ENCODE measurements around the gene TMEM53.

GRCh38 chr1:44723496-44724295, 49.4 kb upstream of the TMEM53 start:
- TF ChIP-seq POLR2AphosphoS5 (IDR thresholded peaks at IDR 0.05; ENCODE audit: low read depth, low read length), result no peak
- no peak for TF ChIP-seq CTCF (IDR thresholded peaks at IDR 0.05)
- TF ChIP-seq REST (IDR thresholded peaks at IDR 0.05; ENCODE audit: insufficient read depth in 1 of 2, low read depth in 2 of 2, low read length in 1 of 2), result no peak
